HG02938 (cell line): ENCODE measurements around the gene HOXD9.

Experiments
- ATAC-seq: cut with Tn5 transposase; IDR thresholded peaks from one replicate; pipeline ENCODE4 v1.9.1; 2021; ENCODE audit warnings: mild to moderate bottlenecking, moderate library complexity; ENCODE audit not compliant: unreplicated experiment

Gene HOXD9

GRCh38 chr2:176137252-176137580, 14.7 kb downstream of the HOXD9 start:
- ATAC-seq: no peak

- ATAC-seq: no peak
These were observed 15.4 kb downstream of the HOXD9 start for GRCh38 chr2:176137906-176138305.

GRCh38 chr2:176138526-176138922, 16.0 kb downstream of the HOXD9 start:
- ATAC-seq: no peak

GRCh38 chr2:176138923-176139660, 16.6 kb downstream of the HOXD9 start:
- ATAC-seq: no peak

GRCh38 chr2:176139661-176140512, 17.4 kb downstream of the HOXD9 start:
- ATAC-seq: peak; percentile 21

- ATAC-seq: peak; percentile 91
These were observed 18.2 kb downstream of the HOXD9 start for GRCh38 chr2:176140513-176141317.

DNA sequence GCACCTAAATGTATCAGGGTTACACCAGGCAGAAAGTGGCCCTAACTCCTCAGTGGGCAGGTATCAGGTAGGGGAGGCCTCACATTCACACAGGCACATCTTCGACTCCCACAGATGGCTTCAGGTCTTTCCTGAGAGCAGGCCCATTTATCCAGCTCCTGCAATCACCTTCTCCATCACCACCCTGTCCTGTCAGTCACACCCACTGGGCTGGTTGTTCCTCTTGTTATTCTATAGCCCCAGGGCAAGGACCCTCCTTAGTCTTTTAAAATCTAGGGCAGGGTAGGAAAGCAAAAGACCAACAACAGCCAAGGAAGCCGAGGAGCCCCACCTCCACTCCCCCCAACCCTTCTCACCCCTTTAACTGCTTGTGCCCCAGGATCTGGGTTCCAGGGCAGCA, 19.8 kb downstream of the HOXD9 start:
- no peak for ATAC-seq

- no peak for ATAC-seq
These were observed 22.8 kb downstream of the HOXD9 start for GRCh38 chr2:176145085-176145969.

- ATAC-seq: no peak
These were observed 23.6 kb downstream of the HOXD9 start for GRCh38 chr2:176146101-176146500.

DNA sequence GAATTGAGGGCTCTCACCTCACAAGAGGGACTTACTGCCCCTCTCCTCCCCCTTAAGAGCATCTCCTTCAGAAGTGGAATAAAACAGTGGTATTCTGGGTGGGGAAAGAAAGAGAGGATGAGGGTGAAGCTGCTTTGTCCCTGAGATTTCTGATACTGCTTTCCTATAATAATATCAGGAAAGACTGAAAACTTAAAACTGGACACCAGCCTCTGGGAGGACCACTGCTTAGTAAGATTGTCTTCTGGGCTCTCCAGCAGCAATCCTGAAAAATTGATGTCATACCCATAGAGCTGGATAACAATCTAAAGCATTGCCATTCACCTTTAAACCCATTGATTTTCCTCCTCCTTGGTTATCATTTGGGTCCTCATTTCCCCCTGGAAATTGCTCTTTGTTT, 24.1 kb downstream of the HOXD9 start:
- no peak for ATAC-seq

DNA sequence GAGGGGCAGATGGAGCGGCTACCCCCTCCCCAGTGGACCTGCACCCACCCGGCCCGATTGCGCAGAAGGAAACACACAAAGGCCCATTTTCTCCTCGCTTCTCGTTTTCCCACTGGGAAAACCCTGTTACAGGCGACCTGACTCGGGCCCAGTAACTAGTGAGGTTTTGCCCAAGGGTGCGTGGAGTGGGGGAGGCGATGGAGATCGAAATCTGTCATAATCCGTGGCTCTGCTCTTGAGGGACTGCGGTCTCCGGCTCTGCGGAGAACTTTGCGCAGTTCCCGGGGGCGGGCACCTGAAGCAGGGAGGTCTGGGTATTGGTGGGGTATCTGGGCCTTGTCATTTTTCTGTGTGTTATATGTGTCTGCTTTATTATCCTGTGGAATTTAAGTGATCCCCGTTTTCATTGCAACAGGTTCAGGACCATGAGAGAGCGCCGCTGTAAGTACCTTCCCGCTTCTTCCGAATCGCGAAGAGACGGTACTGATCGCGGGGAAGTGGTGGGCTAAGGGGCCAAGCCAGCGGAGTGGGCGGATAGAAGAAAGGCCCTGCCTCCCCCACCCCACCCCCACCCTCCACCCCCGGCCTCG, 24.8 kb downstream of the HOXD9 start:
- no peak for ATAC-seq

- ATAC-seq: no peak
These were observed 25.4 kb downstream of the HOXD9 start for GRCh38 chr2:176147800-176148496.

DNA sequence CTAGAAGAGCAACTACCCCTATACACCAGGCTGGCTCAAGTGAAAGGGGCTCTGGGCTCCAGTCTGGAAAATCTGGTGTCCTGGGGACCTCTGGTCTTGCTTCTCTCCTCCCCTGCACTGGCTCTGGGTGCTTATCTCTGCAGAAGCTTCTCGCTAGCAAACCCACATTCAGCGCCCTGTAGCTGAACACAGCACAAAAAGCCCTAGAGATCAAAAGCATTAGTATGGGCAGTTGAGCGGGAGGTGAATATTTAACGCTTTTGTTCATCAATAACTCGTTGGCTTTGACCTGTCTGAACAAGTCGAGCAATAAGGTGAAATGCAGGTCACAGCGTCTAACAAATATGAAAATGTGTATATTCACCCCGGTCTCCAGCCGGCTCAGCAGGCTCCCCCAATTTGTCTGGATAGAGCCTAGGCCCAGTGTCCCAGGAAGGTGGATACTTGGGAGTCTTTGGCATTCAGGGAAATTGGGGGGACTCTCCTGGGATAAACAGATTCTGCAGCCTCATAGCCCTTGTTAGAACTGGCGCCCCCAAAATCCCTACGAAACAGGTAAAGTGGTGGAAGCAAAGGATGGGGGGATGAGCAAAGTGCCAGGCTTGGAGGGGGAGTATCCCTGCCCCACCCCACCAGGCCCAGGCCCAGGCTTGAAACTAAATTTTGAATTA, 26.4 kb downstream of the HOXD9 start:
- no peak for ATAC-seq

GRCh38 chr2:176149481-176149938, 27.0 kb downstream of the HOXD9 start:
- no peak for ATAC-seq

DNA sequence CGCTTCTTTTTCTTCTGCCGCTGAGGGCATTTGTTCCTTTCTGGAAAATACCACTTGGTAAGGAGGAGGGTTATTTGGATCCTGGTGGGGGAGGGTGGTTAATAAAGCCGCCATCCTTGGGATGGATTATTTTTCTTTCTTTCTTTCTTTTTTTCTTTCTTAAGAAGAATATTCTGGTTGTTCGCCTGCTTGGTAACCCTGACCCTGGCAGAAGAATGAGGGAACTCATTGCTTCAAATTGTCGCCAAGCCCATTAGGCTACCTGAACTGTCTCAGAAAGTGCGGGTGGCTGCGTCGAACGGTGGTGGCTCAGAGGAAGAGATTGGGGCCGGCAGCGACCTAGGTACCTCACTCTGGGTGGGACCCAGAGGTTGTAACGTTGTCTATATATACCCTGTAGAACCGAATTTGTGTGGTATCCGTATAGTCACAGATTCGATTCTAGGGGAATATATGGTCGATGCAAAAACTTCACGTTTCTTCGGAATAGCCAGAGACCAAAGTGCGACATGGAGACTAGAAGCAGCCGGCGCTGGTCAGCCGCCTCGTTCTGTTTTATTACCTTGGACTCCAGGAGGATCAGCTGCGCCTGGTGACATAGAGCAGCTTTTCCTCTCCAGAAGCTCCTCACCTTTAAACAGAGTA, 27.5 kb downstream of the HOXD9 start:
- ATAC-seq: no peak

DNA sequence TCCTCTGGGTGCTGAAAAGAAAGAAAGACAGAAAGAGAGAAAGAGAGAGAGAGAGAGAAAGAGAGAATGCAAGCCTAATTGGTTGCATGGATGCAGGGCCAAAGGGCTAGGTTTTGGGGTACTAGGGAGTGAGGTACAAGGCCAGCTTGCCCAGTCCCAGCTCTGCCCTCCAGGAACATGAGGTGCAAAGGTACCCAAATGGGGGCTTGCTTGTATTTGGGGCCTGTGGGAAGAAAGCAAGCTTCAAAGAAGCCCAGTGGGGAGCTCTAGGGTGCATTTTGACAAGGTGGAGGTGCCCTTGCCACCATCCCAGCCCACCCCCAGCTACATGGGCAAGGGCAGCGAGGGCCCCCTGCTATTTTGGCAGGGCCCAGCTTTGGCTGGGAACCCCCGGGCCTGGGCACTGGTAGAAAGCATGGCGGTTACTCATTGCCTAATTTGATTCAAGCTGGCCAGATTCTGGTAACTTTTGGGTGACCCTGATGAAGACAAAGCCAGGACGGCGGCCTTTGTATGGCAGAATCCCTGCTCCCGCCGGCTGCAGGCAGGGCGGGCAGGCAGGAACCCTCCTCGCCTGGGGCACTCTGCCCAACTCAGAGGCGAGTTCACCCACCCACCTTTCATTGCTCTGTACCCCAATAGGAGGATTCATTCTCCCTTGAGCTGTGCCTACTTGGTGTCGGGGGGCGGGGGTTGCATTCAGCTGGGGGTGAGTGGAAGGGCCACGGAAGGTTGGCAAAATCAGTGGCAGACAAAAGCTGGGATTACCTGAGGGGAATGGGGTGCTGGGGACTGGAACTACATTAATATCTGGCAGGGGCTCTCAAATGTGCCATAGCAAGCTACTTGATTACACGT, 28.3 kb downstream of the HOXD9 start:
- no peak for ATAC-seq

DNA sequence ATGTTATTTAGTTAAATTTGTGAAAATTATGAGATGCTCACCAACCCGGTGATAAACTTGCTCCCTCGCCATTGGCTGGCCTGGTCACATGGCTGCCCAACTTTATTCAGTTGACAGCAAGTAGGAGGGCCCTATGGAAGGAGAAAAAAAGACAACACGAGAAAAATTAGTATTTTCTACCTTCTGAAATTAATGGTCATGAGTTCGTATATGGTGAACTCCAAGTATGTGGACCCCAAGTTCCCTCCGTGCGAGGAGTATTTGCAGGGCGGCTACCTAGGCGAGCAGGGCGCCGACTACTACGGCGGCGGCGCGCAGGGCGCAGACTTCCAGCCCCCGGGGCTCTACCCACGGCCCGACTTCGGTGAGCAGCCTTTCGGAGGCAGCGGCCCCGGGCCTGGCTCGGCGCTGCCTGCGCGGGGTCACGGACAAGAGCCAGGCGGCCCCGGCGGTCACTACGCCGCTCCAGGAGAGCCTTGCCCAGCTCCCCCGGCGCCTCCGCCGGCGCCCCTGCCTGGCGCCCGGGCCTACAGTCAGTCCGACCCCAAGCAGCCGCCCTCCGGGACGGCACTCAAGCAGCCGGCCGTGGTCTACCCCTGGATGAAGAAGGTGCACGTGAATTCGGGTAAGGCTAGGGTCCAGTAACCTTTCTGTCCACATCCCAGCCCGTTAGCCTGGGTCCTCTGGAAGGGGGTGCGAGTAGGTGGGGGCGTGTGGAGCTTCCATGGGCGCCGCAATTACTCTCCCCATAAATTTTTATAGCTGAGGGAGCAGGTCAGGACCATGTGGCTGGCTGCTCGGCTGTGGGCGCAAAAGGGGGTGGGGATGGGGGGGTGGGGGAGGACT, 29.1 kb downstream of the HOXD9 start, which contains the start of gene HOXD4:
TSS of gene HOXD4 (plus strand) at position 109 of the 846 bp plus-strand sequence. CDS start at position 193, 84 bp downstream.
- ATAC-seq: no peak
